ENCODE results near the gene CFHR1. TPM values are rescaled to one million over a fixed set of nuclear protein-coding genes. Genes with fewer than 3 reads are reported as not detected.

Gene CFHR1
- total RNA-seq = 0.19 and 0.56 TPM in 2 replicates

DNA sequence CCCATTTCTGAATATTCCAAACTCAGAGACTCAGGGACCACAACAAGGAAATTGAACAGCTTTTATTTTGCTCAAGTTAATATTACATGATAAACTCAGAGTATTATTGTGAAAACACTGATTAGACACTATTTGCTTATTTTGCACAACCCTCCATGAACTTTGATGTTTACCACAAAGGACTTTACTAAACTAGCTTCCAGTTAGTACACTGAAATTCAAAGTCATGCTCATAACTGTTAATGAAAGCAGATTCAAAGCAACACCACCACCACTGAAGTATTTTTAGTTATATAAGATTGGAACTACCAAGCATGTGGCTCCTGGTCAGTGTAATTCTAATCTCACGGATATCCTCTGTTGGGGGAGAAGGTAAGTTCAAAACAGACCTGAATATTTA is at the start of gene CFHR1:
Gene CFHR1 (plus strand): TSS at position 201 of the 400 bp plus-strand sequence. CDS start 114 bp downstream, at position 315.

DNA sequence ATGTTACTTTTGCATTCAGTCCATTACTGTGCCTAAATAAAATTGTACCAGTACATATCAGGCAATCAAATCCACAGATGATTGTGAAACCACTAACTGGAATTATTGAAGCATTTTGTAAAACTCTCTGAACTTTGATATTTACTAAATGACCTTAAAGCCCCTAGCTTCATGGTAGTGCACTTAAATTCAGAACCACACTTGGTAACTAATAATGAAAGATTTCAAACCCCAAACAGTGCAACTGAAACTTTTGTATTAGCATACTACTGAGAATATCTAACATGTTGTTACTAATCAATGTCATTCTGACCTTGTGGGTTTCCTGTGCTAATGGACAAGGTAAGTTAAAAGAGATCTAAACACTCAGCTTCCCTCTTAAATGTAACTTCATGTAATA is 44.9 kb upstream of the CFHR1 start, which contains the start of gene CFHR3:
Gene CFHR3 (plus strand): TSS at position 238 of the 400 bp plus-strand sequence. CDS start 47 bp downstream, at position 285.

Other genes starting within 250 kb of the CFHR1 start
- gene KCNT2, start 211.3 kb upstream of the CFHR1 start, total RNA-seq = 0.58 and 2.8 TPM in 2 replicates
- 64.8 and 320 TPM in 2 replicates for gene CFH, start 167.7 kb upstream of the CFHR1 start, total RNA-seq
- not detected in 2 replicates for gene CFHR3, start 44.9 kb upstream of the CFHR1 start, total RNA-seq
- gene CFHR4, start 68.3 kb downstream of the CFHR1 start, total RNA-seq = not detected in 2 replicates
- not detected in 2 replicates for gene CFHR2, start 124.0 kb downstream of the CFHR1 start, total RNA-seq
- gene CFHR5, start 157.8 kb downstream of the CFHR1 start, total RNA-seq = not detected in 2 replicates
- gene F13B, start 247.5 kb downstream of the CFHR1 start, total RNA-seq = under 0.01 TPM in 1 of 2 replicates, not detected in the other

Data from regular cardiac myocyte (primary cell).